Gastrocnemius medialis (tissue), 4 donors: ENCODE data around the gene CCND2. TPM values are rescaled to one million over a fixed set of nuclear protein-coding genes. Genes with fewer than 3 reads are reported as not detected.

ENCODE experiments used
- ATAC-seq, 2 donors: fragments of 150-250 bp; one replicate each; pipeline ENCODE4 v1.9.1; 2016
- DNase-seq, 2 donors: peaks; one replicate each; pipeline ENCODE4 v3.0.0-alpha.2; 2019
- H3K27ac ChIP-seq, 4 donors: fragments of 200-600 bp; sonication (generic); 1 replicate in 1 of 4; 2 replicates in 3 of 4; pipeline ENCODE4 v1.5.1; 2016 to 2018; ENCODE audit warnings: mild to moderate bottlenecking in 2 of 4, moderate library complexity in 1 of 4
- H3K27me3 ChIP-seq, 3 donors: fragments of 200-600 bp; sonication (generic) in 2 of 3; 1 replicate in 1 of 3; 2 replicates in 2 of 3; pipeline versions ENCODE4 v1.5.1 to v1.6.0; 2016 to 2019; ENCODE audit warnings: mild to moderate bottlenecking in 1 of 3, moderate library complexity in 1 of 3
- H3K36me3 ChIP-seq, 2 donors: fragments of 200-600 bp; sonication (generic) in 1 of 2; one replicate each; pipeline ENCODE4 v1.5.1; 2017 to 2018
- H3K4me1 ChIP-seq, 2 donors: fragments of 200-600 bp; sonication (generic) in 1 of 2; one replicate each; pipeline ENCODE4 v1.5.1; 2016 to 2017; ENCODE audit warnings: mild to moderate bottlenecking in 2 of 2
- H3K4me3 ChIP-seq, 4 donors: fragments of 200-600 bp; sonication (generic) in 3 of 4; 1 replicate in 1 of 4; 2 replicates in 3 of 4; pipeline ENCODE4 v1.5.1; 2016 to 2019; ENCODE audit warnings: mild to moderate bottlenecking in 2 of 4
- H3K9me3 ChIP-seq, 3 donors: fragments of 200-600 bp; sonication (generic) in 2 of 3; 1 replicate in 1 of 3; 2 replicates in 2 of 3; pipeline ENCODE4 v1.5.1; 2016 to 2019
- CTCF ChIP-seq, 5 experiments: fragments of 450-650 bp in 3 of 5; fragments of 200-600 bp in 2 of 5; sonication (generic) in 2 of 5; IDR thresholded peaks in 4 of 5; conservative IDR thresholded peaks in 1 of 5; 1 replicate in 4 of 5; 2 replicates in 1 of 5; pipeline ENCODE4 v1.5.1; 2016 to 2019; ENCODE audit warnings: antibody characterized with exemption in 5 of 5, mild to moderate bottlenecking in 3 of 5, moderate library complexity in 3 of 5
- POLR2A ChIP-seq, 2 donors: fragments of 450-650 bp; IDR thresholded peaks; one replicate each; pipeline ENCODE4 v1.6.1; 2017; ENCODE audit warnings: antibody characterized with exemption in 2 of 2, mild to moderate bottlenecking in 2 of 2, moderate library complexity in 2 of 2
- in situ Hi-C, 4 donors: fragments of 200-750 bp; cut with MboI; loops; one replicate each; pipeline versions ENCODE4 v1.15.0 to v1.8.0; 2017; ENCODE audit warnings: low sequenced_read_pairs in 4 of 4
- intact Hi-C: fragments of 100-400 bp; cut with DNase I; formaldehyde crosslinking; loops from one replicate; pipeline ENCODE4 v1.15.1; 2023; ENCODE audit warnings: low total_unique reads
- total RNA-seq, 4 donors: library from RNA; depleted of rRNA; stranded (reverse); fragments of >200 nt; gene quantifications; one replicate each; pipeline versions ENCODE4 v1.1.0 to v1.2.3, GENCODE V29; 2016

CCND2 gene
- total RNA-seq, 4 donors from 2014 or later: 2.7 to 5.6 (median 3.2) TPM

GRCh38 chr12:4307593-4308333 is 34.2 kb downstream of the CCND2 start:
- ATAC-seq: peak; percentile 95 to 98
- H3K27ac ChIP-seq: no peak overlapping the region
- H3K36me3 ChIP-seq: no peaks in the 10 kb centered on the region
- TF ChIP-seq POLR2A (IDR thresholded peaks at IDR 0.05): no peak
- peak; percentile 44 to 84 (median 63) for TF ChIP-seq CTCF (IDR thresholded peaks at IDR 0.05 in 4 of 5, conservative IDR thresholded peaks at IDR 0.05 in 1 of 5)
- H3K4me3 ChIP-seq: peak overlapping the region in 2 of 4 donors; percentile 24 to 35
- H3K4me1 ChIP-seq: peaks cover 0 to 9% of the 10 kb centered on the region in 2 donors
- H3K9me3 ChIP-seq: no peaks in the 10 kb centered on the region
- intact Hi-C loops: loop anchor here (5.0 kb wide), 2 partner anchors 115 to 220 kb away; no protein-coding TSS in a partner anchor
- peak; percentile 38 to 62 for DNase-seq
- in situ Hi-C loops: loop anchor here (10.0 to 25.0 kb wide), 2 partner anchors 217 to 230 kb away; partner anchors contain the start of gene RAD51AP1 (in 2 of the 4)
- H3K27me3 ChIP-seq: no peaks in the 10 kb centered on the region

GRCh38 chr12:4308334-4308950 is 34.9 kb downstream of the CCND2 start:
- H3K9me3 ChIP-seq: no peaks in the 10 kb centered on the region
- H3K4me3 ChIP-seq: peak overlapping the region in 2 of 4 donors; percentile 24 to 35
- peaks cover 0 to 9% of the 10 kb centered on the region in 2 donors for H3K4me1 ChIP-seq
- DNase-seq (no peak), ATAC-seq (no peak)
- no peaks in the 10 kb centered on the region for H3K27me3 ChIP-seq
- in situ Hi-C loops (loop anchor here (10.0 to 25.0 kb wide), 2 partner anchors 216 to 229 kb away; partner anchors contain the start of gene RAD51AP1 (in 2 of the 4)), intact Hi-C loops (loop anchor here (5.0 kb wide), 2 partner anchors 114 to 219 kb away; no protein-coding TSS in a partner anchor)
- no peak for TF ChIP-seq CTCF (IDR thresholded peaks at IDR 0.05 in 4 of 5, conservative IDR thresholded peaks at IDR 0.05 in 1 of 5)
- TF ChIP-seq POLR2A (IDR thresholded peaks at IDR 0.05): no peak
- H3K27ac ChIP-seq: no peak overlapping the region
- H3K36me3 ChIP-seq: no peaks in the 10 kb centered on the region

- Histone ChIP-seq H3K36me3 (no peaks in the 10 kb centered on the region), H3K27ac (no peak overlapping the region), H3K9me3 (no peaks in the 10 kb centered on the region), H3K4me3 (no peak overlapping the region), H3K4me1 (peaks cover 0 to 9% of the 10 kb centered on the region in 2 donors), H3K27me3 (no peaks in the 10 kb centered on the region)
- in situ Hi-C loops: loop anchor here in 2 of 4 donors (25.0 kb wide), 1 partner anchor 226 kb away; the partner anchor contains the start of gene RAD51AP1 (in 2 of the 2)
- DNase-seq (no peak), ATAC-seq (no peak)
- intact Hi-C loops: no loop called here
- TF ChIP-seq POLR2A (IDR thresholded peaks at IDR 0.05): no peak
- TF ChIP-seq CTCF (IDR thresholded peaks at IDR 0.05 in 4 of 5, conservative IDR thresholded peaks at IDR 0.05 in 1 of 5): no peak
Observed at GRCh38 chr12:4311776-4312175, 38.2 kb downstream of the CCND2 start.

- no peaks in the 10 kb centered on the region for H3K27me3 ChIP-seq
- in situ Hi-C loops: loop anchor here in 2 of 4 donors (25.0 kb wide), 1 partner anchor 225 kb away; the partner anchor contains the start of gene RAD51AP1 (in 2 of the 2)
Observed at GRCh38 chr12:4312251-4312650, 38.7 kb downstream of the CCND2 start.

More at GRCh38 chr12:4312251-4312650, 38.7 kb downstream of the CCND2 start:
- Histone ChIP-seq H3K9me3 (no peaks in the 10 kb centered on the region), H3K4me1 (peaks cover 0 to 9% of the 10 kb centered on the region in 2 donors), H3K36me3 (no peaks in the 10 kb centered on the region), H3K4me3 (no peak overlapping the region), H3K27ac (no peak overlapping the region)
- ATAC-seq: no peak
- intact Hi-C loops: no loop called here
- DNase-seq: no peak
- TF ChIP-seq CTCF (IDR thresholded peaks at IDR 0.05 in 4 of 5, conservative IDR thresholded peaks at IDR 0.05 in 1 of 5) (no peak), POLR2A (IDR thresholded peaks at IDR 0.05) (no peak)
